SIG-M5 treated with dmso at 0.1 percent for 504 hours (cell line): ENCODE measurements around the gene C10orf105.

Experiments used
- DNase-seq: peaks from one replicate; lab custom pipeline; 2025; ENCODE audit not compliant: unreplicated experiment; lab: John Stamatoyannopoulos, UW

C10orf105 gene

DNA sequence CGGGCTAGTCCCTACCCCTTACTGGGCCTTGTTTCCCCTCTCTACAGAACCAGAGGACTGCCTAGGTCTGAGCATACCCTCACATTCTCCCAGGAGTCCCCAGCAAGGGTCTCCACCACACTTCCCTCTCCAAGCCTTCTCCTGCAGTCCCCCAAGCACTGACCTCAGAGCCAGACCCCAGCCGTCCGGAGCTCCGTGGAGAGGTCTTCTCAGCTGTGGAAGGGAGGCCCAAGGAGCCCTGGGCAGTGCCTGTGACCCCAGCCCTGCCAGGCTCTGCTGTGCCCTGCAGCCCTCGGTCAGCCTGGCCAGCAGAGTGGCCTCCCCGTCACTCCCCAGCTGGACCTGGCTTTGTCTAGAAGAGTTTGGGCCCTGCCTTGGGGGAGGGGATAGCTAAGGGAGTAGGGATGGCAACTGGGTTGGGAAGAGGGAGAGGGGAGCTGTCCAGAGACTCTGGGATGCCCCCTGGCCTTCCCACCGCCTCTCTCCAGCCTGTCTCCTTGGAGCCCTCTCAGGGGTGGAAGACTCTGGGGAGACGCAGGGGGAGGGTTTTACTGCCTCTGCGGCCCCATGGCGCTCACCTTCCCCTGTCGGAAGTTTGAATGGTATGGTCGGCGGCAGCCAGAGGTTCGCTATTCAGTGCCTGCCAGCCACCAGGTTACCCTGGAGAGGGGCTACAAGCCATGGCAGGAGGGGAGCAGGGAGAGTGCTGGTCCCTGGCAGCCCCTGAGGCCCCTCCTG, at the start of gene C10orf105:
Gene C10orf105 (minus strand): TSS at position 315 of the 738 bp plus-strand sequence. CDS start 3,441 bp downstream, outside the sequence.
- no peak for DNase-seq

GRCh38 chr10:71767420-71768035, 48.0 kb upstream of the C10orf105 start:
- no peak for DNase-seq

- peak; percentile 20 for DNase-seq
These were observed 47.3 kb upstream of the C10orf105 start for GRCh38 chr10:71766717-71767419.

- no peak for DNase-seq
These were observed 46.5 kb upstream of the C10orf105 start for GRCh38 chr10:71765906-71766716.

- no peak for DNase-seq
These were observed 45.8 kb upstream of the C10orf105 start for GRCh38 chr10:71765176-71765904.

DNA sequence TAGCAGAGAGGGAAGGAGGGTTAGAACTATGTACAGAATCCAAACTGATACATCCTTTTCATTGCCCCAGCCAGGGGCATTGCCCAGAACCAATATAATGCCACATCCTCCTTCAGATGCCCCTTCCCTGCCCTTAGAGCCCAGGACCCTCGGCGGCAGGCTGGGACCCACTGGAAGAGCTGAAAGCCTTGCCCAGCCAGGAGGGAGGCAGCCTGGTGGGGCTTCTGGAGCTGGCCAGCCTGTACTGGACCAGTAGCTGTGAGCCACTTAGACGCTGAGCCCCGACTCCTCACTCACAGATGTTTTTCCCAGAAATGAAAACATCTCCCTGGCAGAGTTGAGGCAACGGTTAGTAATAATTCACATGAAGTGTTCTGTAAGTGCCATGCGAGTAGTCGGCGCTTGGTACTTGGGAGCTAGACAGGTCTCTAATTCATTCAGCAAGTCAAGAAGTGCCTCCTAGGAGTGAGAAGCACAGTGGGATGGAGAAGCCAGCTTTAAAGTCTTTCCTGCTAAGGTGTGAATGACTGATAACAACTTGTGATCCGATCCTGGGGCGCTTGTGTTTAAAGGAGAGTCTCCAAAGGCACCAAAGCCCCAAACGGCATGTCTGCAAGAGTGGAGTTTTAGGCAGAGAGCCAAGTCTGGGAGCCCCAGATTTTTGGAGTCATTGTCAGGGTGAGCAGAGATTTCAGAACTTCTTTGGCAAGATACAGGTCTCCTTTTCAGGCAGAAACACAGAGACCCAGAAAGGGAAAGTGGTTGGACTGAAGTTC, 44.0 kb upstream of the C10orf105 start:
- no peak for DNase-seq

GRCh38 chr10:71762324-71762723, 42.7 kb upstream of the C10orf105 start:
- no peak for DNase-seq

GRCh38 chr10:71761541-71762113, 42.0 kb upstream of the C10orf105 start:
- DNase-seq = no peak

GRCh38 chr10:71761105-71761511, 41.5 kb upstream of the C10orf105 start:
- no peak for DNase-seq

- DNase-seq = no peak
These were observed 37.9 kb upstream of the C10orf105 start for GRCh38 chr10:71757399-71757922.

GRCh38 chr10:71756311-71757191, 37.0 kb upstream of the C10orf105 start:
- DNase-seq = no peak

DNA sequence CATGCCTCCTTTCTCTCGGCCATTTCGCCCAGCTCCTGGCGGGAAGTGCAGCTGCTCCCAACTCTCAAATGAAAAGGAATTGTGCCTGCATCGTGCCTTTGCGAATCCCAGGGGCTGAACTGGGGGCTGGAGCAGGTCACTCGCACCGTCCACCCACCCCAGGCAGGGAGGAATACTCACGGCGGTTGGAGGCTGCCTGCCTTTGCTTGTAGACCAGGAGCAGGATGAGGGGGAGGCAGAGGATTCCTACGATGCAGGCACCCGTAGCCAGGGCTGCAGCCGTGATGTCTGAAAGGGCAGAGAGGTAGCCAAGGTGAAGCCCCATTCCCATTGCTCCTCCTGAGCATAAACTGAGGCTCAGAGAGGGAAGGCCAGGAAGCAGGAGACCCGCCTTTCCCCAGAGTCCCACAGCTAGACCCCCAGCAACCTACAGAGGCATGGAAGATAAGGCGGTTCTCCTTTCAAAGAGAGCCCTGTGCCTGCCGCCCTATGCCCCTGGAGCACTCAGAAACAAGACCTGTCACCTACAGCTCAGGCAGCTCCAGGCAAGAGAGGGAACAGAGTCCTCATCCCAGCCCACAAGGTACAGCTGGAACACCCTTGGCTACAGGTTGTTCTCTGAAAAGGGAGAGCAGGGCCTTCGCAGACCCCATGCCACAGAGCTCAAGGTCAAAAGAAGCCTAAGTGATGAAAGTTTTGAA, 35.8 kb upstream of the C10orf105 start:
- no peak for DNase-seq

DNA sequence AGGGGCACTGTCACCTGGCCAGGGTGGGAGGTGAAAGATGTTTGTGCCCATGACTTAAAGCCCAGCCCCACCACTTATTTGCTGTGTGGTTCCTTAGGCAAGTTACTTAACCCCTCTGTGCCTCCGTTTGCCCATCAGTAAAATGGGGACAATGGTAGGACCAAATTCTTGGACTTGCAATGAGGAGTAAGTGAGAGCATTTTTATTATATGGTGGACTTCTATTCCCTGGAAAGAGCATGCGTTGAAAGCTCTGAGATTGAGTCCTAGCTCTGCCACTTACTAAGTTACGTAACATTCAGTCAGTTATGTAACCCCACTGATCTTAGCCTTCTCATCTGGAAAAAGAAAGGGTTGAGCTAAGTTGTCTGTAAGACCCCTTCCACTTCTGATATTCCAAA, 35.0 kb upstream of the C10orf105 start:
- peak; percentile 76 for DNase-seq

DNA sequence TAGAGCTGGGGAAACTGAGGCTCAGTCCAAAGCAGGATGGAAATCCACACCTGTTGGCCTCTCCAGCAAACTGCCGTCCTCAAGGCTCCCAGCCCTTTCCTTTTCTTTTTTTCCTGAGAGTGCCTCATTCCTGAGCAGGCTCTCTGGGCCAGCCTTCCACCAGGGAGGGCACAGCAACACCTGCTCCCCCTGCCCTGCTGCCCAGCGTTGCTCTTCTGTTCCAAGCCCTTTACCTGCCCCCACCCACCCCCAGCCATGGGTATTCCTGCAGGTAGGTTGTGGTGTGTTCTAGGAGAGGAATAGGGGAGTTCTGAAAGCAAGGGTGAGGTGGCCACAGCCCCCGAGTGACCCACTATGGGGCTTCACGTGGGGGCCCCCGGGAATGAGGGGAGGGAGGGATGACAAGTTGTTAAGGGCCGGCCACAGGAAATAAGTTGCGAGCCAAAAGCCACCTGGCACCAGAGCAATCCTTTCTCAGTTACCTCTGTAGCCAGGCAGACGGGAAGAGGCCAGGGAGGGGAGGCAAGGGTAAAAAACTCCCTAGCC, 34.5 kb upstream of the C10orf105 start:
- DNase-seq = no peak

DNA sequence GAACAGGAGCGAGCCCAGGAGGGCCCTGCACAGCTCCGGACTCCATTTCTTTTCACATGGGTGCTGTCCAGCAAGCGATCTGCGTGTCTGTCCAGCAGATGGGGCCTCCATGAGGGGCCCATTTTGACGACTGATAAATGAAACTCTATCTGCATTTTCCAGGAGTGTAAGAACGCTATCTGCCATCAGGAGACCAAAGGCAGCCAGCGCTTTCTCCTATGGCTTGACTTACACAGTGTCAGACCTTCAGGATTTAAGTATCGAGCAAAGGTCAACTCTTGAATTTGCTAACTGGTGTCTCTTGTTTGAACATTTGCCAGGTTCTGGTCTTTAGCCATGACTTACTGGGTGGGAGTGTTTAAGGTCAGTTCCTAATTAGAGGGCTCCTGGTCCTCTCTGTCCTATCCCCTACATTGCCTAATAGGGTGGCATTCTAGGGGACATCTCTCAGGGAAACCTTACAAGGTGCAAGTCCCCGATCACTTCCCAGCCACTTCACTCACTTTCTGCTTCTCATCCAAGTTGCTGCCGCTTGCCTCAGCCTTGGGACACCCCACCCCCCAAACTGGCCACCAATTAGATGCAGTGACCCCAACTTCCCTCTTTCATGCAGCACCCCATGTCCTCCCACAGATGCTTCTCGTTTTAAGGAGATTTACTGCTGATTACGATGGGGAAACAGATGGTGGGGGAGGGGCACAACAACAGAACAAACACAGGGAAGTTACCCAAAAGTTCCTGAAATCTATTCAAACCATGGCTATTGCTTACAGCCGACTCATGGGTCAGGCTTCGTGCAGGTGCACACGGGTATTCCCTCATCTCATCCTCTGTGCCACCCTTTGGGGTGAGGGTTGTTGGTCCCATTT, 33.7 kb upstream of the C10orf105 start:
- peak; percentile 96 for DNase-seq

DNA sequence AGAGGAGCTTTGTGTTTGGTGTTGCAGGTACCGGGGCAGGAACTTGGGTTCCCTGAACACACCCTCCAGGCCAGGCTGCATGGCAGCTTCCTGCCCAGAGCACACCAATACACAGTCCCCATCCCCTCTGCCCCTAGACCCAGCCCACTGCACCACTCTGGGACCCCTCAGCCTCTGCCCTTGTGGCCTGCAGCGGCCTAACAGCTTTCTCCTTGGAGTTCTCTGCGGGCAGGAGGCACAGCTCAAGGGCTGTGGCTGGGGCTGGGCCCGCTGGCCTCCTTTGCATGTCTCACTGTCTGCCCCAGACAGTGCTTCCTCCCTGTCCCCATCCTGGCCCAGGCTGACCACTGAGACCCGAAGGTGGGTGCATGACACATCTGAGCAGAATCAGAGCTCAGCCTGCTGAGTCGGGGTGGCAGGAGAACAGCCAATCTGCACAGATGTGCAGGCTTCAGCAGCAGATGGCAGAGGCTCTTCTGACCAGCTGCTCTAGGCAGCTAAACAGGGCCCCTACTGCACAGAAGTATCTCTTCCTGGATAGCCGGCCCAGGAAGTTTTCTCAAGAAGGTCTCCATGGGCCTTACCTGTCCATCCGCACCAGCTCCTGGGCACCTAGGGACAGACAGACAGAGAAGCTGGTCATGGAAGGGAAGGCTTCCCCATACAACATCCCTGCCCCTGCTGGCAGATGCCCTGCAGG, 33.0 kb upstream of the C10orf105 start:
- DNase-seq = no peak
